Prostate gland (tissue), 2 donors: ENCODE measurements around the gene MYL4. TPM values are rescaled to one million over a fixed set of nuclear protein-coding genes. Genes with fewer than 3 reads are reported as not detected.

Experiments
- DNase-seq: peaks from one replicate; pipeline ENCODE4 v3.0.0-alpha.2; 2019; ENCODE audit warnings: low spot score
- H3K27ac ChIP-seq, 2 donors: fragments of 200-600 bp; sonication (generic); 2 replicates each; pipeline ENCODE4 v1.5.1; 2017 to 2019
- H3K27me3 ChIP-seq: fragments of 200-600 bp; sonication (generic); replicated peaks from 2 replicates; pipeline ENCODE4 v1.5.1; 2019; ENCODE audit not compliant: insufficient read depth
- H3K36me3 ChIP-seq, 2 donors: fragments of 200-600 bp; sonication (generic); 1 replicate in 1 of 2; 2 replicates in 1 of 2; pipeline versions ENCODE4 v1.5.1 to v1.8.1; 2017 to 2019
- H3K4me1 ChIP-seq: fragments of 200-600 bp; sonication (generic); replicated peaks from 2 replicates; pipeline ENCODE4 v1.5.1; 2019
- H3K4me3 ChIP-seq, 2 donors: fragments of 200-600 bp; sonication (generic); 2 replicates each; pipeline ENCODE4 v1.5.1; 2017 to 2019
- H3K9me3 ChIP-seq: fragments of 200-600 bp; sonication (generic); 2 replicates; pipeline ENCODE4 v1.5.1; 2017
- CTCF ChIP-seq, 4 experiments: fragments of 200-600 bp in 2 of 4; fragments of 450-650 bp in 2 of 4; sonication (generic) in 2 of 4; IDR thresholded peaks; 1 replicate in 3 of 4; 2 replicates in 1 of 4; pipeline ENCODE4 v1.5.1; 2016 to 2019; ENCODE audit warnings: antibody characterized with exemption in 4 of 4, mild to moderate bottlenecking in 2 of 4, moderate library complexity in 2 of 4
- POLR2A ChIP-seq: fragments of 450-650 bp; IDR thresholded peaks from one replicate; pipeline ENCODE4 v1.6.1; 2016; ENCODE audit warnings: antibody characterized with exemption, mild to moderate bottlenecking
- POLR2AphosphoS5 ChIP-seq: sonication (generic); formaldehyde crosslinking; IDR thresholded peaks from one replicate; pipeline ENCODE4 v1.6.1; 2017; ENCODE audit warnings: antibody characterized with exemption
- WGBS: methylation state at CpG from one replicate; pipeline ENCODE4 v1.1.5; 2018; 5-methylcytosine and 5-hydroxymethylcytosine counted together
- intact Hi-C: fragments of 100-400 bp; cut with DNase I; formaldehyde crosslinking; loops from one replicate; pipeline ENCODE4 v1.14.2; 2022
- small RNA-seq, 2 donors: library from RNA; depleted of rRNA; stranded (forward); fragments of <200 nt; gene quantifications; one replicate each; pipeline ENCODE3, GENCODE V24; 2016
- total RNA-seq, 2 donors: library from RNA; depleted of rRNA; stranded (reverse); fragments of >200 nt; gene quantifications; one replicate each; pipeline ENCODE4 v1.1.0, GENCODE V29; 2016

The MYL4 gene
- total RNA-seq, 2 donors from 2014 or later = 4.3 TPM; not detected in 1

GRCh38 chr17:47273245-47273644 lies 64.1 kb downstream of the MYL4 start:
- H3K36me3 ChIP-seq = no peaks in the 10 kb centered on the region
- intact Hi-C loops = no loop called here
- H3K4me1 ChIP-seq = peaks cover 11% of the 10 kb centered on the region
- H3K27me3 ChIP-seq = no peaks in the 10 kb centered on the region
- WGBS = 93% methylated on average over 2 of the region's 2 CpGs
- no peak overlapping the region for H3K4me3 ChIP-seq
- no peak for DNase-seq
- H3K27ac ChIP-seq = no peak overlapping the region
- TF ChIP-seq POLR2AphosphoS5 (no peak), POLR2A (no peak), CTCF (IDR thresholded peaks at IDR 0.05) (no peak)
- no peaks in the 10 kb centered on the region for H3K9me3 ChIP-seq

Small RNA genes within 50 kb of the gene (small RNA-seq; reads per million reads assigned to genes)
- gene RNU7-186P = 0 reads per million in 2 donors

Other genes starting within 250 kb of the MYL4 start
- 1 to 10 TPM in 1 of 2 donors, not detected in 1; 2.2 TPM for gene RPRML, start 230.1 kb upstream of the MYL4 start, total RNA-seq
- gene CDC27, start 20.1 kb upstream of the MYL4 start, total RNA-seq = 10 to 100 TPM; 32.2 to 76.9 TPM
- gene ITGB3, start 44.5 kb downstream of the MYL4 start, total RNA-seq = 10 to 100 TPM in 1 of 2 donors, 1 to 10 TPM in 1; 3.4 to 12.4 TPM
- gene EFCAB13, start 114.6 kb downstream of the MYL4 start, total RNA-seq = 1 to 10 TPM; 4.5 to 8.9 TPM